K562 (cell line): ENCODE results near the gene CTCF. TPM values are rescaled to one million over a fixed set of nuclear protein-coding genes. Genes with fewer than 3 reads are reported as not detected.
A peak's percentile ranks its signal among the peaks of the same experiment; 100 is the strongest.

Experiments
- ATF7 ChIP-seq: fragments of 450-650 bp; IDR thresholded peaks from 2 replicates; pipeline ENCODE4 v1.7.1; 2014; ENCODE audit warnings: mild to moderate bottlenecking, moderate library complexity
- CBX3 ChIP-seq, 2 experiments: IDR thresholded peaks; 1 replicate in 1 of 2; 2 replicates in 1 of 2; pipeline ENCODE4 v1.6.1; 2012; ENCODE audit warnings: inconsistent platforms in 2 of 2, low read length in 2 of 2, borderline replicate concordance in 1 of 2, control low read depth in 1 of 2
- GTF2F1 ChIP-seq: IDR thresholded peaks from 2 replicates; pipeline ENCODE4 v1.6.1; 2011; ENCODE audit warnings: low read depth, low read length, improper control_type of control experiment
- HLTF ChIP-seq: fragments of 450-650 bp; IDR thresholded peaks from 2 replicates; pipeline ENCODE4 v1.6.1; 2016
- HNRNPL ChIP-seq: fragments of 200-400 bp; formaldehyde crosslinking; IDR thresholded peaks from 2 replicates; pipeline ENCODE4 v1.6.1; 2017; ENCODE audit warnings: low read depth, mild to moderate bottlenecking, low read length
- PCBP1 ChIP-seq: fragments of 200-400 bp; formaldehyde crosslinking; IDR thresholded peaks from 2 replicates; pipeline ENCODE4 v1.6.1; 2018; ENCODE audit warnings: mild to moderate bottlenecking, low read depth, low read length; ENCODE audit not compliant: poor library complexity, severe bottlenecking
- POLR2B ChIP-seq: fragments of 450-650 bp; IDR thresholded peaks from 2 replicates; pipeline ENCODE4 v1.6.1; 2018; ENCODE audit warnings: low read depth; ENCODE audit not compliant: partially characterized antibody
- POLR2H ChIP-seq: IDR thresholded peaks from 2 replicates; pipeline ENCODE4 v1.6.1; 2016; ENCODE audit warnings: missing genetic modification characterization, low read depth, mild to moderate bottlenecking, control low read depth, missing compliant biosample characterization, moderate library complexity
- RBM34 ChIP-seq: fragments of 200-400 bp; formaldehyde crosslinking; IDR thresholded peaks from 2 replicates; pipeline ENCODE4 v1.6.1; 2018; ENCODE audit warnings: low read length, borderline replicate concordance; ENCODE audit not compliant: insufficient read depth
- SPI1 ChIP-seq: IDR thresholded peaks from 2 replicates; pipeline ENCODE4 v1.6.1; 2011; ENCODE audit warnings: low read depth, low read length, control low read depth, borderline replicate concordance
- SRF ChIP-seq, 2 experiments: fragments of 250-450, 450-650 bp in 1 of 2; sonication (Bioruptor Pico) in 1 of 2; sonication (generic) in 1 of 2; formaldehyde crosslinking; IDR thresholded peaks; 2 replicates each; pipeline versions ENCODE4 v1.5.0 to v1.5.1; 2020 to 2022; ENCODE audit warnings: mild to moderate bottlenecking in 1 of 2, missing genetic modification reagents in 1 of 2
- TEAD1 ChIP-seq, 2 experiments: fragments of 450-650 bp in 1 of 2; sonication (generic) in 1 of 2; formaldehyde crosslinking; IDR thresholded peaks; 2 replicates each; pipeline versions ENCODE4 v1.4.0 to v1.8.0; 2020 to 2022; ENCODE audit warnings: mild to moderate bottlenecking in 2 of 2, missing genetic modification reagents in 1 of 2
- ZBTB7A ChIP-seq: IDR thresholded peaks from 2 replicates; pipeline ENCODE4 v1.6.1; 2011; ENCODE audit warnings: low read depth, mild to moderate bottlenecking, low read length, moderate library complexity, borderline replicate concordance; ENCODE audit not compliant: control insufficient read depth
- ZNF133 ChIP-seq: fragments of 250-450 bp; sonication (Bioruptor Pico); IDR thresholded peaks from 2 replicates; pipeline ENCODE4 v1.4.0; 2020; ENCODE audit warnings: mild to moderate bottlenecking
- polyA plus RNA-seq, 8 experiments: library from polyadenylated mRNA; depleted of rRNA in 4 of 8; stranded (reverse) in 5 of 8; unstranded in 3 of 8; fragments of >200 nt; fragmentation: Nextera tagmentation in 2 of 8; fragmentation: Illumina TruSeq in 1 of 8; extraction: Ambion mirVana in 2 of 8; extraction: Trizol in 1 of 8; gene quantifications; 2 replicates each; pipeline versions ENCODE4 v1.2.1 to v1.2.3, GENCODE V29; 2011 to 2014; ENCODE audit warnings: inconsistent platforms in 1 of 8, missing spikeins in 1 of 8
- total RNA-seq, 7 experiments: library from RNA; depleted of rRNA in 6 of 7; stranded (reverse); fragments of >200 nt in 6 of 7; fragmentation: Illumina TruSeq in 2 of 7; extraction: Trizol in 2 of 7; gene quantifications; 2 replicates each; pipeline versions ENCODE4 v1.2.1 to v1.2.3, GENCODE V29; 2011 to 2021; ENCODE audit warnings: low replicate concordance in 1 of 7
- TF ChIP-seq, protein P1 (sequence below): IDR thresholded peaks from 2 replicates; pipeline ENCODE4 v1.6.1; 2011; ENCODE audit warnings: borderline replicate concordance, low read depth, mild to moderate bottlenecking, moderate library complexity, low read length; ENCODE audit not compliant: insufficient read depth, poor library complexity, severe bottlenecking
- TF ChIP-seq, protein P2 (sequence below): sonication (generic); formaldehyde crosslinking; IDR thresholded peaks from 2 replicates; pipeline ENCODE4 v1.8.0; 2022; ENCODE audit warnings: mild to moderate bottlenecking, missing genetic modification reagents
- TF ChIP-seq, protein P3 (sequence below): fragments of 250-450 bp; sonication (Bioruptor Pico); IDR thresholded peaks from 2 replicates; pipeline ENCODE4 v1.4.0; 2020; ENCODE audit warnings: mild to moderate bottlenecking
- TF ChIP-seq, protein P4 (sequence below): sonication (generic); formaldehyde crosslinking; IDR thresholded peaks from 2 replicates; pipeline ENCODE4 v1.8.1; 2023; ENCODE audit warnings: mild to moderate bottlenecking, missing genetic modification reagents

The CTCF gene
- total and polyA plus RNA-seq, 9 of the 15 experiments (the other 6 are each of a cell fraction or from before 2014, with no cell fraction given): 7.8 to 49.2 (median 33.9) TPM

DNA sequence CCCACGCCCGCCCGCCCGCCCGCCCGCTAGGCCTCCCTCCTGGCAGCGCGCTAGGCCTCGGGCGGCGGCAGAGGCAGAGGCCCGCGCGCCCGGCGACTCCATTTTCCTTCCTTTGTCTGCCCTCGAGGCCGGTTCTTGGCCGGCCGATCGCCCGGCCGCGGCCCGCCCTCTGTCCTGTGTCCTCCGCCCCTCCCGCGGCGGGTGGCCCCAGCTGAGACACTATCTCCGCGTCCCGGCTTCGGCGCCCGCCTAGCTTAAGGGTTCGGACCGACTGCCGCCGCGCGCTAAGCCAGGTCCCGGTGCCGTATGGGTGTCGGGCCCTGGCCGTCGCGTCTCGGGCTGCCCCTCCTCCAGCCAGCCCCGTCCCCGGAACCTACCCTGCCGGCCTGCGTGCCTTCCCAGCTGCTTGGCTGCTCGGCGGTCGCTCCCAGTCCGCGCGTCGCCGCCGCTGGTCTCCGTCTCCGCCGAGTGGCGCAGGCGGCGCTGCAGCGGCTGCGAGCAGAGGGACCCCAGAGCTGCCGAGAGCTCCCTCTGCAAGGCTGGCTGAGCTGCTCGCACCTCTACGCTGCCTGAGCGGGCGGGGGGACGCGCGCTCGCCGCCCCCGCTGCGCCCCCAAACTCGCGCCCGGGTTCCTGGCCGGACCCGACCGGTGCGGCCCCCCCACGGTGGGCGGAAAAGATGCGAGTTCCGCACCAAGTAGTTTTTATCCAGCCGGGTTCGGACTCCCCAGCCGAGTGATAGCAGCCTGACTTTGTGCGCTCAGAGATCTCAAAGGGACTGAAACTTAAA, 787 bp downstream of the CTCF start (continued):
- TF ChIP-seq, protein P1, sequence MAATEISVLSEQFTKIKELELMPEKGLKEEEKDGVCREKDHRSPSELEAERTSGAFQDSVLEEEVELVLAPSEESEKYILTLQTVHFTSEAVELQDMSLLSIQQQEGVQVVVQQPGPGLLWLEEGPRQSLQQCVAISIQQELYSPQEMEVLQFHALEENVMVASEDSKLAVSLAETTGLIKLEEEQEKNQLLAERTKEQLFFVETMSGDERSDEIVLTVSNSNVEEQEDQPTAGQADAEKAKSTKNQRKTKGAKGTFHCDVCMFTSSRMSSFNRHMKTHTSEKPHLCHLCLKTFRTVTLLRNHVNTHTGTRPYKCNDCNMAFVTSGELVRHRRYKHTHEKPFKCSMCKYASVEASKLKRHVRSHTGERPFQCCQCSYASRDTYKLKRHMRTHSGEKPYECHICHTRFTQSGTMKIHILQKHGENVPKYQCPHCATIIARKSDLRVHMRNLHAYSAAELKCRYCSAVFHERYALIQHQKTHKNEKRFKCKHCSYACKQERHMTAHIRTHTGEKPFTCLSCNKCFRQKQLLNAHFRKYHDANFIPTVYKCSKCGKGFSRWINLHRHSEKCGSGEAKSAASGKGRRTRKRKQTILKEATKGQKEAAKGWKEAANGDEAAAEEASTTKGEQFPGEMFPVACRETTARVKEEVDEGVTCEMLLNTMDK: peak; percentile 45
- TF ChIP-seq HNRNPL: peak; percentile 16; the same call in 1 of the 2 replicates
- 0 out of 2 replicates have a peak, but pooled peaks have one; percentile 66 for TF ChIP-seq RBM34
- TF ChIP-seq POLR2H (tag): 0 out of 2 replicates have a peak, but pooled peaks have one; percentile 27
- TF ChIP-seq, protein P2, sequence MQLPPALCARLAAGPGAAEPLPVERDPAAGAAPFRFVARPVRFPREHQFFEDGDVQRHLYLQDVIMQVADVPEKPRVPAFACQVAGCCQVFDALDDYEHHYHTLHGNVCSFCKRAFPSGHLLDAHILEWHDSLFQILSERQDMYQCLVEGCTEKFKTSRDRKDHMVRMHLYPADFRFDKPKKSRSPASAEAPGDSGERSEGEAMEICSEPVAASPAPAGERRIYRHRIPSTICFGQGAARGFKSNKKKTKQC (CRISPR knock-in tag): peak; percentile 89
- TF ChIP-seq TEAD1 (CRISPR knock-in tag; IDR thresholded peaks at IDR 0.05): peak in 1 of 2 experiments; percentile 24; a peak in 1 of 4 replicates
- TF ChIP-seq CBX3 (IDR thresholded peaks at IDR 0.05; ENCODE audit: borderline replicate concordance in 1 of 2, low read length in 2 of 2): 0 out of 3 replicates have a peak, but pooled peaks of 1 of the 2 experiments have one; percentile 57
- TF ChIP-seq, protein P3, sequence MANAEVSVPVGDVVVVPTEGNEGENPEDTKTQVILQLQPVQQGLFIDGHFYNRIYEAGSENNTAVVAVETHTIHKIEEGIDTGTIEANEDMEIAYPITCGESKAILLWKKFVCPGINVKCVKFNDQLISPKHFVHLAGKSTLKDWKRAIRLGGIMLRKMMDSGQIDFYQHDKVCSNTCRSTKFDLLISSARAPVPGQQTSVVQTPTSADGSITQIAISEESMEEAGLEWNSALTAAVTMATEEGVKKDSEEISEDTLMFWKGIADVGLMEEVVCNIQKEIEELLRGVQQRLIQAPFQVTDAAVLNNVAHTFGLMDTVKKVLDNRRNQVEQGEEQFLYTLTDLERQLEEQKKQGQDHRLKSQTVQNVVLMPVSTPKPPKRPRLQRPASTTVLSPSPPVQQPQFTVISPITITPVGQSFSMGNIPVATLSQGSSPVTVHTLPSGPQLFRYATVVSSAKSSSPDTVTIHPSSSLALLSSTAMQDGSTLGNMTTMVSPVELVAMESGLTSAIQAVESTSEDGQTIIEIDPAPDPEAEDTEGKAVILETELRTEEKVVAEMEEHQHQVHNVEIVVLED: peak; percentile 54; the same call in 1 of the 2 replicates
- 0 out of 2 replicates have a peak, but pooled peaks have one; percentile 54 for TF ChIP-seq HLTF
- TF ChIP-seq ATF7: peak; percentile 23; the same call in 1 of the 2 replicates
- TF ChIP-seq SRF (CRISPR knock-in tag; IDR thresholded peaks at IDR 0.05): 0 out of 4 replicates have a peak, but pooled peaks of 1 of the 2 experiments have one; percentile 24
- TF ChIP-seq ZBTB7A: peak; percentile 71
- TF ChIP-seq SPI1: no peak
- TF ChIP-seq POLR2B: peak; percentile 58
- peak; percentile 35; the same call in 1 of the 2 replicates for TF ChIP-seq GTF2F1
- TF ChIP-seq ZNF133 (CRISPR knock-in tag): no peak
- peak; percentile 34 for TF ChIP-seq PCBP1
- TF ChIP-seq, protein P4, sequence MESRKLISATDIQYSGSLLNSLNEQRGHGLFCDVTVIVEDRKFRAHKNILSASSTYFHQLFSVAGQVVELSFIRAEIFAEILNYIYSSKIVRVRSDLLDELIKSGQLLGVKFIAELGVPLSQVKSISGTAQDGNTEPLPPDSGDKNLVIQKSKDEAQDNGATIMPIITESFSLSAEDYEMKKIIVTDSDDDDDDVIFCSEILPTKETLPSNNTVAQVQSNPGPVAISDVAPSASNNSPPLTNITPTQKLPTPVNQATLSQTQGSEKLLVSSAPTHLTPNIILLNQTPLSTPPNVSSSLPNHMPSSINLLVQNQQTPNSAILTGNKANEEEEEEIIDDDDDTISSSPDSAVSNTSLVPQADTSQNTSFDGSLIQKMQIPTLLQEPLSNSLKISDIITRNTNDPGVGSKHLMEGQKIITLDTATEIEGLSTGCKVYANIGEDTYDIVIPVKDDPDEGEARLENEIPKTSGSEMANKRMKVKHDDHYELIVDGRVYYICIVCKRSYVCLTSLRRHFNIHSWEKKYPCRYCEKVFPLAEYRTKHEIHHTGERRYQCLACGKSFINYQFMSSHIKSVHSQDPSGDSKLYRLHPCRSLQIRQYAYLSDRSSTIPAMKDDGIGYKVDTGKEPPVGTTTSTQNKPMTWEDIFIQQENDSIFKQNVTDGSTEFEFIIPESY (CRISPR knock-in tag): peak; percentile 50; the same call in 1 of the 2 replicates
